ENCODE measurements around the gene SMOC1. TPM values are rescaled to one million over a fixed set of nuclear protein-coding genes. Genes with fewer than 3 reads are reported as not detected.

The SMOC1 gene
- total and polyA plus RNA-seq, 9 of the 15 experiments (the other 6 are each of a cell fraction or from before 2014, with no cell fraction given): 0.04 TPM; not detected in 8

DNA sequence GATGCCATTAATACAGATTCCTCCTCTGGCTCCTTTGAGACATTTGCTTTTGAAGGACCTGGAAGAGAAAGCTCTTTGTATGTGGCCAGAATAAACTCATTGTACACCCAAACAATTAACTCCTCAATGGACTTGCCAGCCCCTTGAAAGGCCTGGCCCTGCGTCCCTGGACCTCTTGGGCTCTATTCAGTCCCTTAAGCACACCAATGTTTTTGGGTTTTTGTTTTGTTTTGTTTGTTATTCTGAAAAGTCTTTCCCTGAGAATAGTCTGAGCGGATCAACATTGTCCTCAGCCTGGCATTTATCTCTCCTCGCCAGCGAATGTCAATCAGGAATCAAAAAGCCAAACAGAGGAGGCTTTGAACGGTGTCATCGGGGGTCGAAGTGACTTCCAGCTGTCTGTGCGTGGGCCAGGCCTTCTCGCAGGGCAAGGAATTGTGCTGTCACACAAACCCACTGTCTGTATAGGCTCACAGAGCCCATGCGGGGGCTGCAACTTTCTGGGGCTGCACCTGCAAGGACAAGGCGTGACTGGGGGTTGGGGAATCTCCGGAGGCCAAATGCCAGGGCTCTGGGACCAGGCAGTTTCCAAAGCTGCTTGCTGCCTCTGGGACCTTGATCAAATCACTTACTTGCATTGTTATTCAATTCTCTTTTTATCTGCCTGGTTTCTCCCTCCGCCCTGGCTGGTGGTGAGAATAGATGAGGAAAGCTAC, 108.3 kb downstream of the SMOC1 start:
- H3K9me3 ChIP-seq (replicated peaks; ENCODE audit: control insufficient read depth, insufficient read depth, low read depth, low read length): no peaks in the 10 kb centered on the region
- no peaks in the 10 kb centered on the region for H3K4me1 ChIP-seq (replicated peaks in 1 of 2; ENCODE audit: control insufficient read depth in 2 of 2, insufficient read depth in 2 of 2, low read length in 2 of 2)
- H3K79me2 ChIP-seq (ENCODE audit: control insufficient read depth, insufficient read depth, low read length): no peaks in the 10 kb centered on the region
- no peak overlapping the region for H3K9ac ChIP-seq (ENCODE audit: insufficient read depth in 1 of 2, low read depth in 2 of 2, low read length in 2 of 2)
- WGBS (ENCODE audit: insufficient coverage, low coverage, missing lambda C conversion rate): 0% methylated on average over 6 of the region's 13 CpGs
- H3K9me1 ChIP-seq (ENCODE audit: control insufficient read depth, insufficient read depth, low read length): no peaks in the 10 kb centered on the region
- FAIRE-seq (no peak), ATAC-seq (no peak), DNase-seq (ENCODE audit: extremely low read depth in 1 of 4, low spot score in 3 of 4) (no peak)
- BruUV-seq (replicated peaks): no TSS peak
- no peak overlapping the region for H3K27ac ChIP-seq (ENCODE audit: extremely low read depth, low read depth, low read length)
- POLR2A ChIA-PET: interaction anchor here (0.6 to 0.7 kb wide), 2 partner anchors 14 to 300 kb away, joined by 3 read pairs; no protein-coding TSS in a partner anchor
- no peak overlapping the region for H3K4me3 ChIP-seq
- CTCF ChIA-PET (ENCODE audit: low intra/inter-chr PET ratio): no interaction called here
- peaks cover 0 to 4% of the 10 kb centered on the region in 2 experiments; a peak in 1 of 5 replicates for H3K27me3 ChIP-seq (ENCODE audit: control insufficient read depth in 2 of 2, insufficient read depth in 2 of 2, low read length in 2 of 2)
- intact Hi-C loops (cut with micrococcal nuclease) (no loop called here), in situ Hi-C loops (cut with MboI) (no loop called here)
- no peaks in the 10 kb centered on the region for H3K36me3 ChIP-seq (ENCODE audit: control insufficient read depth, insufficient read depth, low read length)
- H3K4me2 ChIP-seq (ENCODE audit: insufficient read depth, low read length): no peak overlapping the region
- no peaks in the 10 kb centered on the region for H4K20me1 ChIP-seq (replicated peaks; ENCODE audit: control insufficient read depth, insufficient read depth, low read length)
- TF ChIP-seq HNRNPLL (IDR thresholded peaks at IDR 0.05; ENCODE audit: low read depth, low read length, poor library complexity, severe bottlenecking): no peak
- TF ChIP-seq ATF4 (CRISPR knock-in tag; IDR thresholded peaks at IDR 0.05): no peak
- TF ChIP-seq LCOR (CRISPR knock-in tag; IDR thresholded peaks at IDR 0.05): no peak
- TF ChIP-seq SMARCA4 (IDR thresholded peaks at IDR 0.05): no peak
- TF ChIP-seq ZBED1 (IDR thresholded peaks at IDR 0.05): no peak
- no peak for TF ChIP-seq FOXA3 (CRISPR knock-in tag; conservative IDR thresholded peaks at IDR 0.05 in 1 of 2, IDR thresholded peaks at IDR 0.05 in 1 of 2)
- TF ChIP-seq GATAD2A (IDR thresholded peaks at IDR 0.05): no peak
- TF ChIP-seq IRF2 (CRISPR knock-in tag; IDR thresholded peaks at IDR 0.05): no peak
- no peak overlapping the region for H2AFZ ChIP-seq (ENCODE audit: low read depth, low read length)
